HG03439 (cell line): ENCODE measurements around the gene APOA1.
"Not testable (repeated sequence)": the region's sequence is repeated elsewhere in the genome, so short reads cannot be mapped to it uniquely, and the experiment has no call there.

Experiments
- ATAC-seq: cut with Tn5 transposase; IDR thresholded peaks from one replicate; pipeline ENCODE4 v1.9.1; 2021; ENCODE audit warnings: mild to moderate bottlenecking, moderate library complexity; ENCODE audit not compliant: unreplicated experiment

Gene APOA1

GRCh38 chr11:116821050-116821918, 16.1 kb downstream of the APOA1 start:
- ATAC-seq: no peak

GRCh38 chr11:116819049-116819448, 18.4 kb downstream of the APOA1 start:
- no peak for ATAC-seq

- no peak for ATAC-seq
These were observed 22.9 kb downstream of the APOA1 start for GRCh38 chr11:116814502-116814901.

GRCh38 chr11:116813781-116814471, 23.5 kb downstream of the APOA1 start:
- ATAC-seq: no peak

- ATAC-seq: no peak
These were observed 24.3 kb downstream of the APOA1 start for GRCh38 chr11:116813170-116813569.

- no peak for ATAC-seq
These were observed 25.3 kb downstream of the APOA1 start for GRCh38 chr11:116812109-116812508.

GRCh38 chr11:116811194-116811593, 26.2 kb downstream of the APOA1 start:
- ATAC-seq: no peak

- no peak for ATAC-seq
These were observed 28.9 kb downstream of the APOA1 start for GRCh38 chr11:116808262-116809175.

GRCh38 chr11:116807601-116808261, 29.7 kb downstream of the APOA1 start:
- no peak for ATAC-seq

- no peak for ATAC-seq
These were observed 33.4 kb downstream of the APOA1 start for GRCh38 chr11:116804001-116804400.

GRCh38 chr11:116801662-116802061, 35.8 kb downstream of the APOA1 start:
- ATAC-seq: not testable (repeated sequence)

- ATAC-seq: no peak
These were observed 36.8 kb downstream of the APOA1 start for GRCh38 chr11:116800610-116801009.

- ATAC-seq: no peak
These were observed 39.1 kb downstream of the APOA1 start for GRCh38 chr11:116798368-116798767.

- no peak for ATAC-seq
These were observed 39.6 kb downstream of the APOA1 start for GRCh38 chr11:116797816-116798215.

GRCh38 chr11:116796548-116796947, 40.9 kb downstream of the APOA1 start:
- no peak for ATAC-seq

GRCh38 chr11:116794851-116795250, 42.6 kb downstream of the APOA1 start:
- no peak for ATAC-seq

- ATAC-seq: no peak
These were observed 43.7 kb downstream of the APOA1 start for GRCh38 chr11:116793772-116794097.

GRCh38 chr11:116792869-116793771, 44.3 kb downstream of the APOA1 start:
- no peak for ATAC-seq

GRCh38 chr11:116792144-116792868, 45.1 kb downstream of the APOA1 start:
- no peak for ATAC-seq
